Endothelial cell of umbilical vein (primary cell): ENCODE measurements around the gene MARK3. TPM values are rescaled to one million over a fixed set of nuclear protein-coding genes. Genes with fewer than 3 reads are reported as not detected.

ENCODE experiments used
- BruUV-seq: library from RNA; stranded (reverse); fragments of 400-500 nt; replicated peaks from 2 replicates; lab custom pipeline; 2021; lab: Mats Ljungman, UMichigan
- CTCF ChIA-PET: fragments of 300-600, 350-600 bp; sonication (Branson Sonifier 250); formaldehyde crosslinking; loops from one replicate; lab custom pipeline; 2021; ENCODE audit warnings: antibody characterized with exemption, inconsistent platforms; lab: Charles Lee
- POLR2A ChIA-PET: fragments of 300-600, 350-600 bp; sonication (Branson Sonifier 250); formaldehyde crosslinking; loops from one replicate; lab custom pipeline; 2021; ENCODE audit warnings: antibody characterized with exemption, inconsistent platforms; lab: Charles Lee
- DNase-seq: peaks from one replicate; pipeline ENCODE4 v3.0.0-alpha.2; 2011; ENCODE audit warnings: low read depth, low spot score
- FAIRE-seq: peaks from 2 replicates; lab custom pipeline; 2011; peaks lifted over from hg19 to GRCh38; lab: Jason Lieb, UNC
- H2AFZ ChIP-seq: 2 replicates; pipeline ENCODE4 v1.6.0; 2012; ENCODE audit warnings: low read depth, low read length, control low read depth, inconsistent platforms
- H3K27ac ChIP-seq: 2 replicates; pipeline ENCODE4 v1.5.1; 2011; ENCODE audit warnings: low read depth, mild to moderate bottlenecking, control low read depth, low read length, moderate library complexity; ENCODE audit not compliant: insufficient read depth
- H3K27me3 ChIP-seq, 2 experiments: 2 replicates each; pipeline versions ENCODE4 v1.6.0 to v1.6.1; 2011; ENCODE audit warnings: low read length in 2 of 2, mixed read lengths in 1 of 2; ENCODE audit not compliant: control insufficient read depth in 2 of 2, insufficient read depth in 2 of 2
- H3K36me3 ChIP-seq, 2 experiments: 2 replicates in 1 of 2; 3 replicates in 1 of 2; pipeline ENCODE4 v1.5.1; 2011; ENCODE audit warnings: low read length in 2 of 2, mild to moderate bottlenecking in 1 of 2, moderate library complexity in 1 of 2; ENCODE audit not compliant: control insufficient read depth in 2 of 2, insufficient read depth in 2 of 2; ENCODE audit errors: extremely low read depth in 1 of 2
- H3K4me1 ChIP-seq: 3 replicates; pipeline ENCODE4 v1.5.1; 2011; ENCODE audit warnings: mild to moderate bottlenecking, low read length; ENCODE audit not compliant: control insufficient read depth, insufficient read depth; ENCODE audit errors: extremely low read depth
- H3K4me2 ChIP-seq: 2 replicates; pipeline ENCODE4 v1.6.1; 2011; ENCODE audit warnings: low read length, control low read depth, mixed read lengths; ENCODE audit not compliant: insufficient read depth
- H3K4me3 ChIP-seq, 3 experiments: fragments of 200-600 bp in 1 of 3; sonication (generic), shearing (Covaris generic) in 1 of 3; replicated peaks in 1 of 3; 2 replicates each; pipeline ENCODE4 v1.5.1; 2011 to 2016; ENCODE audit warnings: control low read depth in 3 of 3, low read length in 3 of 3, mild to moderate bottlenecking in 2 of 3, inconsistent platforms in 1 of 3, low read depth in 1 of 3, moderate library complexity in 1 of 3; ENCODE audit not compliant: insufficient read depth in 1 of 3
- H3K79me2 ChIP-seq: 2 replicates; pipeline ENCODE4 v1.6.0; 2012; ENCODE audit warnings: low read length, inconsistent platforms; ENCODE audit not compliant: control insufficient read depth, insufficient read depth
- H3K9ac ChIP-seq: replicated peaks from 2 replicates; pipeline ENCODE3; 2011; ENCODE audit warnings: low read length, control low read depth; ENCODE audit not compliant: insufficient read depth; ENCODE audit errors: extremely low read depth
- H3K9me1 ChIP-seq: replicated peaks from 3 replicates; pipeline ENCODE4 v1.6.0; 2011; ENCODE audit warnings: mild to moderate bottlenecking, low read length; ENCODE audit not compliant: control insufficient read depth, insufficient read depth; ENCODE audit errors: extremely low read depth
- H3K9me3 ChIP-seq: replicated peaks from 2 replicates; pipeline ENCODE4 v1.5.1; 2012; ENCODE audit warnings: low read length, inconsistent platforms; ENCODE audit not compliant: control insufficient read depth, insufficient read depth
- H4K20me1 ChIP-seq: replicated peaks from 2 replicates; pipeline ENCODE3; 2011; ENCODE audit warnings: mild to moderate bottlenecking, low read length; ENCODE audit not compliant: control insufficient read depth, insufficient read depth; ENCODE audit errors: extremely low read depth
- CTCF ChIP-seq, 2 donors: IDR thresholded peaks; 1 replicate in 1 of 2; 2 replicates in 1 of 2; pipeline ENCODE4 v1.5.1; 2011; ENCODE audit warnings: low read length in 2 of 2, mild to moderate bottlenecking in 2 of 2, moderate library complexity in 2 of 2, control low read depth in 1 of 2, inconsistent platforms in 1 of 2, low read depth in 1 of 2; ENCODE audit not compliant: insufficient read depth in 1 of 2; ENCODE audit errors: extremely low read depth in 1 of 2
- EZH2 ChIP-seq: IDR thresholded peaks from 2 replicates; pipeline ENCODE4 v1.6.1; 2012; ENCODE audit warnings: borderline replicate concordance, low read depth, mild to moderate bottlenecking, moderate library complexity, low read length, inconsistent platforms; ENCODE audit not compliant: severe bottlenecking
- FOS ChIP-seq: IDR thresholded peaks from 2 replicates; pipeline ENCODE4 v1.6.1; 2011; ENCODE audit warnings: mild to moderate bottlenecking, low read length, moderate library complexity, borderline replicate concordance; ENCODE audit not compliant: insufficient read depth
- GATA2 ChIP-seq: IDR thresholded peaks from 2 replicates; pipeline ENCODE4 v1.7.0; 2011; ENCODE audit warnings: low read depth, mild to moderate bottlenecking, moderate library complexity, mixed read lengths, low read length; ENCODE audit not compliant: insufficient read length, insufficient read depth
- JUN ChIP-seq: IDR thresholded peaks from 2 replicates; pipeline ENCODE4 v1.6.1; 2011; ENCODE audit warnings: borderline replicate concordance, low read depth; ENCODE audit not compliant: insufficient read length, insufficient read depth
- MAX ChIP-seq: IDR thresholded peaks from 2 replicates; pipeline ENCODE4 v1.6.1; 2011; ENCODE audit not compliant: insufficient read depth, insufficient read length
- MYC ChIP-seq: IDR thresholded peaks from one replicate; pipeline ENCODE4 v1.6.1; 2011; ENCODE audit warnings: mild to moderate bottlenecking, low read depth, low read length
- POLR2A ChIP-seq: IDR thresholded peaks from 2 replicates; pipeline ENCODE4 v1.6.1; 2012; ENCODE audit warnings: low read depth, mild to moderate bottlenecking, control low read depth, low read length
- POLR2AphosphoS5 ChIP-seq: IDR thresholded peaks from 2 replicates; pipeline ENCODE4 v1.6.1; 2012; ENCODE audit warnings: low read depth, mild to moderate bottlenecking, control low read depth, low read length, moderate library complexity; ENCODE audit not compliant: insufficient read depth
- dilution Hi-C: fragments of 300-500 bp; cut with MboI; formaldehyde crosslinking; loops from one replicate; pipeline ENCODE4 v1.15.0; 2019; ENCODE audit warnings: low sequenced_read_pairs; ENCODE audit not compliant: extremely low pct_ligation_motif_present
- intact Hi-C: fragments of 100-400 bp; cut with micrococcal nuclease; formaldehyde crosslinking; loops from one replicate; pipeline ENCODE4 v1.10.0; 2022
- polyA plus RNA-seq, 4 experiments: library from polyadenylated mRNA; depleted of rRNA in 3 of 4; stranded (reverse) in 3 of 4; unstranded in 1 of 4; fragments of >200 nt; gene quantifications; 2 replicates each; pipeline versions ENCODE4 v1.2.1 to v1.2.3, GENCODE V29; 2011 to 2012; ENCODE audit warnings: missing spikeins in 1 of 4
- total RNA-seq: library from RNA; stranded (reverse); gene quantifications from 2 replicates; pipeline ENCODE4 v1.2.3, GENCODE V29; 2021

Gene MARK3
- total and polyA plus RNA-seq, 2 donors (not counting 3 experiments of a cell fraction or from before 2014, with no cell fraction given), result 46.6 to 96.1 TPM

GRCh38 chr14:103547941-103548462 is 162.8 kb downstream of the MARK3 start:
- H3K27ac ChIP-seq, result no peak overlapping the region
- CTCF ChIA-PET, result interaction anchor here (1.1 to 14.4 kb wide), 7 partner anchors 11 to 48 kb away, joined by 3 to 209 read pairs (median 9); partner anchors contain the start of gene CKB
- no peak overlapping the region for H3K9ac ChIP-seq
- H3K4me2 ChIP-seq, result no peak overlapping the region
- POLR2A ChIA-PET, result interaction anchor here (0.8 kb wide), 1 partner anchor 29 kb away, joined by 3 read pairs; no protein-coding TSS in a partner anchor
- H3K4me1 ChIP-seq, result no peaks in the 10 kb centered on the region
- H4K20me1 ChIP-seq, result no peaks in the 10 kb centered on the region
- no peaks in the 10 kb centered on the region for H3K9me3 ChIP-seq
- H3K79me2 ChIP-seq, result no peaks in the 10 kb centered on the region
- no peaks in the 10 kb centered on the region for H3K9me1 ChIP-seq
- H2AFZ ChIP-seq, result no peak overlapping the region
- no peak for TF ChIP-seq POLR2A
- TF ChIP-seq FOS, result no peak
- TF ChIP-seq GATA2, result no peak
- TF ChIP-seq JUN, result no peak
- no peak for TF ChIP-seq CTCF (IDR thresholded peaks at IDR 0.05; ENCODE audit: extremely low read depth in 1 of 2, insufficient read depth in 1 of 2, low read depth in 1 of 2, low read length in 2 of 2)
- no peak for TF ChIP-seq EZH2
- TF ChIP-seq POLR2AphosphoS5, result no peak
- TF ChIP-seq MAX, result no peak
- TF ChIP-seq MYC, result no peak
- DNase-seq (no peak), FAIRE-seq (no peak)
- dilution Hi-C loops, result no loop called here
- no peaks in the 10 kb centered on the region for H3K27me3 ChIP-seq
- H3K4me3 ChIP-seq, result no peak overlapping the region
- no TSS peak for BruUV-seq
- intact Hi-C loops, result no loop called here
- no peaks in the 10 kb centered on the region for H3K36me3 ChIP-seq
